Natural killer cell (primary cell): ENCODE data around the gene PABPN1L. TPM values are rescaled to one million over a fixed set of nuclear protein-coding genes. Genes with fewer than 3 reads are reported as not detected.

Experiments
- ATAC-seq, 3 donors: fragments of 150-1000 bp in 2 of 3; fragments of 200-7000 bp in 1 of 3; cut with Tn5 transposase; 1 replicate in 1 of 3; 2 replicates in 2 of 3; pipeline ENCODE4 v1.10.0; 2021; ENCODE audit warnings: mild to moderate bottlenecking in 2 of 3, moderate library complexity in 2 of 3
- DNase-seq, 2 donors: peaks; one replicate each; pipeline versions ENCODE4 v3.0.0 to v3.0.0-alpha.2; 2013 to 2021; ENCODE audit warnings: mixed read lengths in 1 of 2
- H3K27ac ChIP-seq: one replicate; pipeline ENCODE4 v1.5.1; 2013; ENCODE audit warnings: mild to moderate bottlenecking, low read length
- H3K27me3 ChIP-seq: one replicate; pipeline ENCODE4 v1.6.1; 2013; ENCODE audit warnings: low read length; ENCODE audit not compliant: control insufficient read depth, insufficient read depth
- H3K36me3 ChIP-seq: one replicate; pipeline ENCODE4 v1.6.1; 2013; ENCODE audit warnings: low read length; ENCODE audit not compliant: control insufficient read depth, insufficient read depth
- H3K4me1 ChIP-seq: one replicate; pipeline ENCODE4 v1.6.1; 2013; ENCODE audit warnings: low read length; ENCODE audit not compliant: control insufficient read depth, insufficient read depth
- H3K4me3 ChIP-seq: one replicate; pipeline ENCODE4 v1.5.1; 2013; ENCODE audit warnings: low read length
- H3K9me3 ChIP-seq: one replicate; pipeline ENCODE4 v1.6.1; 2013; ENCODE audit warnings: low read length; ENCODE audit not compliant: control insufficient read depth, insufficient read depth
- H3K27ac Mint-ChIP-seq, 2 donors: one replicate each; pipeline ENCODE4 v1.8.0; 2022; ENCODE audit warnings: mild to moderate bottlenecking in 2 of 2, mixed read lengths in 2 of 2, moderate library complexity in 1 of 2
- H3K27me3 Mint-ChIP-seq, 2 donors: one replicate each; pipeline ENCODE4 v1.8.0; 2022; ENCODE audit warnings: low read depth in 2 of 2, mixed read lengths in 2 of 2
- H3K36me3 Mint-ChIP-seq: one replicate; pipeline ENCODE4 v1.8.0; 2022; ENCODE audit warnings: mixed read lengths
- H3K4me1 Mint-ChIP-seq, 2 donors: one replicate each; pipeline ENCODE4 v1.8.0; 2022; ENCODE audit warnings: mixed read lengths in 2 of 2
- H3K4me3 Mint-ChIP-seq: one replicate; pipeline ENCODE4 v1.8.0; 2022; ENCODE audit warnings: mild to moderate bottlenecking, moderate library complexity, mixed read lengths
- H3K9me3 Mint-ChIP-seq, 2 donors: one replicate each; pipeline ENCODE4 v1.8.0; 2022; ENCODE audit warnings: mixed read lengths in 2 of 2
- WGBS: methylation state at CpG from one replicate; pipeline ENCODE4 v1.1.7; 2013; ENCODE audit warnings: missing lambda C conversion rate; ENCODE audit not compliant: insufficient coverage; 5-methylcytosine and 5-hydroxymethylcytosine counted together
- intact Hi-C: fragments of 100-400 bp; cut with micrococcal nuclease; formaldehyde crosslinking; loops from one replicate; pipeline ENCODE4 v1.14.2; 2022
- total RNA-seq, 4 donors: library from RNA; stranded (reverse); fragments of 120-200 nt in 1 of 4; gene quantifications; one replicate each; pipeline versions ENCODE4 v1.2.3 to v1.2.4, GENCODE V29; 2013 to 2022
- TF ChIP-seq, protein P1 (sequence below): fragments of 200-600 bp; IDR thresholded peaks from one replicate; pipeline ENCODE4 v1.8.0; 2022; ENCODE audit warnings: antibody characterized with exemption

PABPN1L gene
- under 1 TPM in 1 of 3 donors, not detected in 2; 0.43 TPM for total RNA-seq
- 0.29 TPM for total RNA-seq (2013)

GRCh38 chr16:88866151-88866920 lies at the start of gene PABPN1L:
TSS of gene PABPN1L (minus strand) at chr16:88866660. CDS start at chr16:88866606, 54 bp downstream.
- H3K4me3 Mint-ChIP-seq: no peak within 1 kb of the TSS
- Histone ChIP-seq H3K36me3 (peaks cover 3% of the 10 kb centered on the region), H3K4me3 (no peak within 1 kb of the TSS), H3K4me1 (no peaks in the 10 kb centered on the region), H3K27ac (no peak within 1 kb of the TSS), H3K27me3 (peaks cover 6% of the 10 kb centered on the region), H3K9me3 (no peaks in the 10 kb centered on the region)
- TF ChIP-seq, protein P1, sequence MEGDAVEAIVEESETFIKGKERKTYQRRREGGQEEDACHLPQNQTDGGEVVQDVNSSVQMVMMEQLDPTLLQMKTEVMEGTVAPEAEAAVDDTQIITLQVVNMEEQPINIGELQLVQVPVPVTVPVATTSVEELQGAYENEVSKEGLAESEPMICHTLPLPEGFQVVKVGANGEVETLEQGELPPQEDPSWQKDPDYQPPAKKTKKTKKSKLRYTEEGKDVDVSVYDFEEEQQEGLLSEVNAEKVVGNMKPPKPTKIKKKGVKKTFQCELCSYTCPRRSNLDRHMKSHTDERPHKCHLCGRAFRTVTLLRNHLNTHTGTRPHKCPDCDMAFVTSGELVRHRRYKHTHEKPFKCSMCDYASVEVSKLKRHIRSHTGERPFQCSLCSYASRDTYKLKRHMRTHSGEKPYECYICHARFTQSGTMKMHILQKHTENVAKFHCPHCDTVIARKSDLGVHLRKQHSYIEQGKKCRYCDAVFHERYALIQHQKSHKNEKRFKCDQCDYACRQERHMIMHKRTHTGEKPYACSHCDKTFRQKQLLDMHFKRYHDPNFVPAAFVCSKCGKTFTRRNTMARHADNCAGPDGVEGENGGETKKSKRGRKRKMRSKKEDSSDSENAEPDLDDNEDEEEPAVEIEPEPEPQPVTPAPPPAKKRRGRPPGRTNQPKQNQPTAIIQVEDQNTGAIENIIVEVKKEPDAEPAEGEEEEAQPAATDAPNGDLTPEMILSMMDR: no peak
- intact Hi-C loops: no loop called here
- DNase-seq: no peak
- H3K27ac Mint-ChIP-seq: no peak within 1 kb of the TSS
- WGBS: 83% methylated on average over 20 of the region's 20 CpGs
- H3K27me3 Mint-ChIP-seq: peaks cover 9 to 13% of the 10 kb centered on the region in 2 donors
- H3K9me3 Mint-ChIP-seq: no peaks in the 10 kb centered on the region
- ATAC-seq: no peak
- no peaks in the 10 kb centered on the region for H3K4me1 Mint-ChIP-seq
- H3K36me3 Mint-ChIP-seq: no peaks in the 10 kb centered on the region

DNA sequence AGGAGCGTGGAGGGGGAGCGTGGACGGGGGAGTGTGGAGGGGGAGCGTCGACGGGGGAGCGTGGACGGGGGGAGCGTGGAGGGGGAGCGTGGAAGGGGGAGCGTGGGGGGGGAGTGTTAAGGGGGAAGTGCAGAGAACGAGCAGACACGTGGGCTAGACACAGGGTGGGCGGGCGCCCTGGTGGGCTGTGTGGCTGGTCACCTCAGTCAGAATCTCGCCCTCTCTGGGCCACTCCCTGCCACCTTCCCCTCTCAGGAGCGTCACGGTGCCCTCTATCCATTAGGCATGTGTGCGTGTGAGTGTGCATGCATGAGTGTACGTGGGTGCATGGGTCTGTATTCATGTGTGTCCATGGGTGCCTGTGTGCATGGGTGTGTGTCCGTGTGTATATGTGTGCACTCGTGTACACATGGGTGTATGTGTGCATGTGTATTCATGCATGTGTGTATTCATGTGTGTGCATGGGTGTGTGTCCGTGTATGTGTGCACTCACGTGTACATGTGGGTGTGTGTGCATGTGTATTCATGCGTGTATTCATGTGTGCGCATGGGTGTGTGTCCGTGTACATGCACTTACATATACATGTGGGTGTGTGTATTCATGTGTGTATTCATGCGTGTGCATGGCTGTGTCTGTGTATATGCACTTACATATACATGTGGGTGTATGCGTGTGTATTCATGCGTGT lies 49.3 kb upstream of the PABPN1L start:
- no peak for DNase-seq
- Histone ChIP-seq H3K9me3 (no peaks in the 10 kb centered on the region), H3K27ac (no peak overlapping the region), H3K27me3 (no peaks in the 10 kb centered on the region), H3K4me1 (peaks cover 4% of the 10 kb centered on the region), H3K36me3 (no peaks in the 10 kb centered on the region), H3K4me3 (no peak overlapping the region)
- 94% methylated on average over 19 of the region's 30 CpGs for WGBS
- H3K4me3 Mint-ChIP-seq: no peak overlapping the region
- TF ChIP-seq, protein P1: no peak
- no peaks in the 10 kb centered on the region for H3K9me3 Mint-ChIP-seq
- peak in 1 of 3 donors; percentile 21 for ATAC-seq
- H3K27ac Mint-ChIP-seq: no peak overlapping the region
- intact Hi-C loops: no loop called here
- H3K36me3 Mint-ChIP-seq: no peaks in the 10 kb centered on the region
- H3K27me3 Mint-ChIP-seq: peaks cover 3 to 6% of the 10 kb centered on the region in 2 donors
- no peaks in the 10 kb centered on the region for H3K4me1 Mint-ChIP-seq

DNA sequence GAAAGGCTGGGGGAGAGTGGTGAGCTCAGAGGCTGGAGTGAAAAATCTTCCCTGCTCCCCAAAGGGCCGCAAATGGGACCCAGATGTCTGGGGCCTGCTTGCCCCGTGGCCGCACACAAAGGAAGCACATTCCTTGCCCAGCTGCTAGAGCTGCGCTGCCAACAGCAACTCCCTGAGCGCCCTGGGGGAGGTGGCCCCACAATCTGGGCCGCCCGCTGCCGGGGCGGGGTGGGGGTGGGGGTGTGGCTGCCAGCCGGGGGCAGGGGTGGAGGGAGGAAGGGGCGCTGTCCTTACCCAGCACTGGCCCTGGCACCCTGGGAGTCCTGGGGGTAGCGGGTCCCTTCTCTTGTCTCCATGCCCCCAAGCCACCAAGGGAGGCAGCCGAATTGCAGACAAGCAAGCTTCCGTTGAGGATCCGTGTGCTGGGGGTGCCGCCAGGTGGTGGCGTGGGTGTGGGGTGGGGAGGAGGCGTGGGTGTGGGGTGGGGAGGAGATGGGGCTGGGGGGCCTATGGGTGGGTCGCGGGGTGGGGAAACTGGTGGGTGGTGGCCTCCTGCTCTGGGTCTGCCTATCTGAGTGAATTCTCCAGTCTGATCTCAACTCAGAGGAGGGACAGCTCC lies 48.4 kb upstream of the PABPN1L start:
- TF ChIP-seq, protein P1: no peak
- no peak overlapping the region for H3K4me3 Mint-ChIP-seq
- 45% methylated on average over 15 of the region's 20 CpGs for WGBS
- no peaks in the 10 kb centered on the region for H3K9me3 Mint-ChIP-seq
- DNase-seq (no peak), ATAC-seq (no peak)
- intact Hi-C loops: no loop called here
- no peaks in the 10 kb centered on the region for H3K36me3 Mint-ChIP-seq
- Histone ChIP-seq H3K9me3 (no peaks in the 10 kb centered on the region), H3K4me3 (no peak overlapping the region), H3K4me1 (no peaks in the 10 kb centered on the region), H3K36me3 (no peaks in the 10 kb centered on the region), H3K27ac (no peak overlapping the region), H3K27me3 (no peaks in the 10 kb centered on the region)
- H3K27me3 Mint-ChIP-seq: peaks cover 5 to 6% of the 10 kb centered on the region in 2 donors
- H3K4me1 Mint-ChIP-seq: peaks cover 0 to 4% of the 10 kb centered on the region in 2 donors
- H3K27ac Mint-ChIP-seq: no peak overlapping the region
